ENCODE measurements around the gene ING1.

GRCh38 chr13:110676595-110677587, 36.6 kb upstream of the ING1 start:
- TF ChIP-seq CTCF (conservative IDR thresholded peaks at IDR 0.05; ENCODE audit: low read length), result no peak
- no peak for TF ChIP-seq EZH2phosphoT487 (IDR thresholded peaks at IDR 0.05; ENCODE audit: borderline replicate concordance)

Measured in Loucy (cell line).